Kidney capillary endothelial cell (primary cell): Measurements from ENCODE around the gene ACD.

Experiments
- DNase-seq: peaks from one replicate; pipeline ENCODE4 v3.0.0-alpha.2; 2018; ENCODE audit warnings: low spot score

The ACD gene

DNA sequence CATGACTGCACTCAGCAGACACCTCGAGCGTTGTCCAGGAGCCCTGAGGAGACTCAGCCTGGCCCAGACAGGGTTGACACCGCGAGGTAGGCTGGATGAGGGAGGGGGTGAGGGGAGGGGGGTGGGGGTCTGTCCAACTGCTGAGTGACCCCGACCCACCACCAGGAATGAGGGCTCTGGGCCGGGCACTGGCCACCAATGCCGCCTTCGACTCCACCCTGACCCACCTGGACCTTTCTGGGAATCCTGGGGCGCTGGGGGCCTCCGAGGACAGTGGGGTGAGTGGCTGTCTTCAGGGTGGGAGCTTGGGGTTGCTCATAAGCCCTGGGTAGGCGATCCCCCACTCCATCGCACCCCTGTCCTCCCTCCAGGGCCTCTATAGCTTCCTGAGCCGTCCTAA lies 12.4 kb downstream of the ACD start:
- DNase-seq, result no peak

DNA sequence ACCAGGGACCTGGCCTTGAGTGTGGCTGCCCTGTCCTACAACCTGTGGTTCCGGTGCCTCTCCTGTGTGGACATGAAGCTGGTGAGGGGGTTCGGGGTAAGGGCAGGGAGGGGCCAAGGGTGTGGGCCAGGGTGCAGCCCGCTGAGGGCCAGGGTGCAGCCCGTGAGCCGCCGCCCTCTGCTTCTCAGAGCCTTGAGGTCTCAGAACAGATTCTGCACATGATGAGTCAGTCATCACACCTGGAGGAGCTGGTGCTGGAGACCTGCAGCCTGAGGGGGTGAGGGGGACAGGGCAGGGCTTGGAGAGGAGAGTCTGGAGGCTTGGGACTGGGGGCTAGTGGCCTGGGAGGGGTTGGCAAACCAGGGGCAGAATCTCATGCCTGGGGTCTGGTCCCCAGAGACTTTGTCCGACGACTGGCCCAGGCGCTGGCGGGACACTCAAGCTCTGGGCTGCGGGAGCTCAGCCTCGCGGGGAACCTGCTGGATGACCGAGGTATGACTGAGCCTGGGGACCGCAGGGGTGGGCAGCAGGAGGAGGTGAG lies 12.9 kb downstream of the ACD start:
- no peak for DNase-seq

GRCh38 chr16:67645397-67646121 lies 14.5 kb downstream of the ACD start:
- no peak for DNase-seq

DNA sequence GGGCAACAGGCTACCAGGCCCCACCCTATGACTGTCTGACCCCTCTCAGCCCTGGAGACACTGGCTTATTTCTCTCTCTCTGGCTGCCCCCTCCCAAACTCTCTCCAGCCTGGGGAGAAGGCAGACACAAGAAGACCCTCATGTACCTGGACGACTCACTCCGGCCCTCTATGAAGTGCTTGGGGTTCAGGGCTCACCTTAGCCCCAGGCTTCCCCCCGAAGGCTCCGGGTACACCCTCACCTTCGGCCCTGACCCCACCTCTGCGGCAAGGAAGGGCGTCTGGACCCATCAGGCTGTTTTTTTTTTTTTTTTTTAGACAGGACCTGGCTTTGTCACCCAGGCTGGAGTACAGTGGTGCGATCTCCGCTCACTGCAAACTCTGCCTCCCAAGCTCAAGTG lies 16.0 kb downstream of the ACD start:
- no peak for DNase-seq

DNA sequence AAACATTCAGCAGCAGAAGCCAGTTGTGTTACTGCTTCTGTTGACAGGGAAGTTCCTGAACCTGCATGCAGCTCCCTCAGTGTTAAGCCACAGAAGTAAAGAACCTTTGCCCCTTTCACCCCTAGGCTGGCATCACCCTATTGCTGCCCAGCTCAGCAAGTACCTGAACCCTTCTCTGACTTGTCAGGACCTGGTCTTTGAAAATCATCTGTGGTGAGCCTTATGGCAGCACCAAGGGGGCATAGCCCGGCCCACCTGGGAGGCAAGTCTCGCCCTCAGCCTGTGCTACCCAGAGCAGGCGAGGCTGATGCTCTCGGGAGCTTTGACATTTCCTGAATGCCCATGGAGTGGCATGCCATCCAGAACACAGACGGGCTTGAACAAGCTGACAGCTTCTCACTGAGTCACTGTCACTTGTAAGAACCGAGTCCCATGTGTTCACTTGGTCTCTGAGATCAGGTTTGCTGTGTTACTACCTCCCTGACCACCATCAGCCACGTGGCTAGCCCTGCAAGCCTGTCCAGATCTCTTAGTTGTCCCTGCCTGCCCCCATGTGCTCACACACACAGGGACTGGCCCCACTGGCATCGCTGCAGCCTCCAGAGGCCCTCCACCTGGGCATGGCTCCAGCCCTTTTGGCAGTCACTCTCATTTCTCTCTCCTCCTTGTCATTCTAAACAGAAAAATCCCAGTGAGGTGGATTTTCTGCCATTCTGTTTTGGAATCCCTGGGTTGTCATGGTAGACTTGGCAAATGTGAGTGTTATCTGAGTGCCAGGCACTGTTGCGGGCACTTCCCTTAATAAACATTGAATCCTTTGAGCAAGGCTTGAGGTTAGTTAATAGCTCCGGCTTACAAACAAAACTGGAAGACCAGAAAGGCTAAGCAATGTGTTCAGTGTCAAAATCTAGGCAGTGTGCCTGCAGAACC lies 18.0 kb downstream of the ACD start:
- DNase-seq, result no peak

DNA sequence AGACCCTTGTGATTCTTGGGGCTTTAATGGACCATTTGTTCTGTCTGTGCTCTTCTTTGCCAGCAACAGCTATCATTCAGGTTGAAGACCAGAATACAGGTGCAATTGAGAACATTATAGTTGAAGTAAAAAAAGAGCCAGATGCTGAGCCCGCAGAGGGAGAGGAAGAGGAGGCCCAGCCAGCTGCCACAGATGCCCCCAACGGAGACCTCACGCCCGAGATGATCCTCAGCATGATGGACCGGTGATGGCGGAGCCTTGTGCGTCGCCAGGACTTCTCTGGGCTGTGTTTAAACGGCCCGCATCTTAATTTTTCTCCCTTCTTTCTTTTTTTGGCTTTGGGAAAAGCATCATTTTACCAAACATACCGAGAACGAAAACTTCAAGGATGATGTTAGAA lies 22.4 kb downstream of the ACD start:
- no peak for DNase-seq

DNA sequence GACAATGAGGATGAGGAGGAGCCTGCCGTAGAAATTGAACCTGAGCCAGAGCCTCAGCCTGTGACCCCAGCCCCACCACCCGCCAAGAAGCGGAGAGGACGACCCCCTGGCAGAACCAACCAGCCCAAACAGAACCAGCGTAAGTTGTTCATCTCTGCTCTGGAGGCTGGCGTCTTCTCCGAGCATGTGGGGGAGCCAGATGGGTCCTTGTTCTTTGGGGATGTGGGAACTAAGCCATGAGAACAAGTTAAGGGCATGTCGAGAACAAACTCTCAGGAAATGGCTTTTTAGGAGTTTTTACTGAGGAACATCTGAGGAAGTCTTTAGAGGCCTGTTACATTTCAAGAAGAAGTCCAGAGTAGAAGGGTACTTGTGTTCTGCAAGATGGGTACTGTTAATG lies 23.3 kb downstream of the ACD start:
- DNase-seq, result no peak

GRCh38 chr16:67632415-67633172 lies 27.5 kb downstream of the ACD start:
- no peak for DNase-seq

- no peak for DNase-seq
These were observed 31.8 kb downstream of the ACD start for GRCh38 chr16:67628216-67628615.

DNA sequence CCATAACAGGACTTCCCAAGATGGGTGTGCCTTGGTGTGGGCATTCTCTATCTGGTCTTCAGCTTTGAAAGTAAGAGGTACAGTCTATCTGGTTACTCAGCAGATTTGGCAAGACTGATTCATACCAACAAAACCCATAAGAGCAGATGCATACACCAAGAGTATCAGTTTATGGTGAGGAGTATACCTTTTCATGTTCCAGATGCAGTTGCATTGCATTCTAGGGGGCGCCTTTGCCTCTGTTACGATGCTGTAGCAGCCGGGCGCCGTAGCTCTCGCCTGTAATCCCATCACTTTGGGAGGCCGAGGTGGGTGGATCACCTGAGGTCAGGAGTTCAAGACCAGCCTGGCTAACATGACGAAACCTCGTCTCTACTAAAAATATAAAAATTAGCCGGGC lies 46.3 kb downstream of the ACD start:
- no peak for DNase-seq

- DNase-seq, result no peak
These were observed 51.7 kb downstream of the ACD start for GRCh38 chr16:67608364-67608763.
